Right cardiac atrium (tissue), 5 donors: Measurements from ENCODE around the gene CCDC32. TPM values are rescaled to one million over a fixed set of nuclear protein-coding genes. Genes with fewer than 3 reads are reported as not detected.
A peak's percentile ranks its signal among the peaks of the same experiment; 100 is the strongest.

ENCODE experiments used
- ATAC-seq, 2 donors: fragments of 200-7000 bp; cut with Tn5 transposase; one replicate each; pipeline versions ENCODE4 v1.8.0 to v1.9.1; 2020; ENCODE audit warnings: moderate library complexity in 2 of 2, mild to moderate bottlenecking in 1 of 2
- DNase-seq, 3 donors: peaks; one replicate each; pipeline ENCODE4 v3.0.0-alpha.2; 2020
- H3K27ac ChIP-seq: one replicate; pipeline ENCODE4 v1.5.1; 2013; ENCODE audit warnings: mild to moderate bottlenecking, low read length, control low read depth, moderate library complexity
- H3K27me3 ChIP-seq: one replicate; pipeline ENCODE4 v1.6.1; 2013; ENCODE audit not compliant: control insufficient read depth, insufficient read depth
- H3K4me1 ChIP-seq: one replicate; pipeline ENCODE4 v1.6.1; 2013; ENCODE audit warnings: low read length; ENCODE audit not compliant: control insufficient read depth, insufficient read depth
- H3K4me3 ChIP-seq: one replicate; pipeline ENCODE4 v1.5.1; 2013; ENCODE audit warnings: low read length, control low read depth
- H3K9me3 ChIP-seq: one replicate; pipeline ENCODE4 v1.6.1; 2013; ENCODE audit warnings: low read length; ENCODE audit not compliant: control insufficient read depth
- WGBS: extraction: QIAGEN DNeasy Blood & Tissue Kit; methylation state at CpG from one replicate; pipeline ENCODE4 v1.1.7; 2013; 5-methylcytosine and 5-hydroxymethylcytosine counted together
- intact Hi-C, 4 donors: fragments of 100-400 bp; cut with DNase I; formaldehyde crosslinking; loops; one replicate each; pipeline versions ENCODE4 v1.11.0 to v1.14.0; 2022 to 2023
- polyA plus RNA-seq: library from polyadenylated mRNA; stranded (reverse); fragments of 200-250 nt; gene quantifications from one replicate; pipeline ENCODE4 v1.2.3, GENCODE V29; 2013
- total RNA-seq, 4 donors: library from RNA; stranded (reverse); fragmentation: NEBNext Ultra II Directional; extraction: Animal tissue kit (Norgen Biotek cat#: 25700); gene quantifications; one replicate each; pipeline ENCODE4 v1.2.1, GENCODE V29; 2021
- donor health status: healthy with polysubstance abuse.
- donor health status: DM: no; HTN: yes; CAD: no.
- donor health status: DM: no; HTN: no; CAD: no.
- donor health status: DM: no; HTN: yes; CAD: no; lungs with severe emphysema.
- donor health status: DM: yes; HTN: yes; CAD: no.

The CCDC32 gene
- total and polyA plus RNA-seq, 5 donors = 23.1 to 33.7 (median 25.0) TPM

DNA sequence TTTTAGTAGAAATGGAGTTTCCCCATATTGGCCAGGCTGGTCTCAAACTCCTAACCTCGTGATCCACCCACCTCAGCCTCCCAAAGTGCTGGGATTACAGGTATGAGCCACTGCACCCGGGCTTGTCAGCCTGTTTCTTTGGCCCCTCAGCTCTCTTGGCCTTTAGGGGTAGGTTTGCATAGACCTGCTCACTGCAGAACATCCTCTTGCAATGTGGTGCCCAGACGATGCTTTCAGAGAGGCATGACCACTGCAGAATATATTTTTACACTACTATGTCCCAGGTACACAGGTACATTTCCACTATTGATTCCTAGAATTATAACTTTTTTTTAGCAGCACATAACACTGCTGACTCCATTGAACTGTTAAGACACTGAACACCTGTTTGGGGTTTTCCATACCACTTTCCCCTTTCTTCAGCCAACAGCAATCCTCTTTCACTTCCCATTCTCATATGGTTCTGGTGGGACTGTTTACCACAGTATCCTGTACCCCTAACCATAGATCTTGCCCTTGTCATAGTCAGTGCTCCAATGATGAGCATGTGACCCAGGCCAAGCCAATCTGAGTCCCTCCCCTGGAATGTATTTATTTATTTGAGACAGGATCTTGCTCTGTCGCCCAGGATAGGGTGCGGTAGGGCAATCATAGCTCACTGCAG is 21.1 kb downstream of the CCDC32 start:
- Histone ChIP-seq H3K9me3 (no peaks in the 10 kb centered on the region), H3K27ac (no peak overlapping the region), H3K4me3 (no peak overlapping the region), H3K27me3 (no peaks in the 10 kb centered on the region), H3K4me1 (peaks cover 2% of the 10 kb centered on the region)
- no peak for ATAC-seq
- intact Hi-C loops = no loop called here
- DNase-seq = no peak
- WGBS = 85% methylated on average over 5 of the region's 5 CpGs

DNA sequence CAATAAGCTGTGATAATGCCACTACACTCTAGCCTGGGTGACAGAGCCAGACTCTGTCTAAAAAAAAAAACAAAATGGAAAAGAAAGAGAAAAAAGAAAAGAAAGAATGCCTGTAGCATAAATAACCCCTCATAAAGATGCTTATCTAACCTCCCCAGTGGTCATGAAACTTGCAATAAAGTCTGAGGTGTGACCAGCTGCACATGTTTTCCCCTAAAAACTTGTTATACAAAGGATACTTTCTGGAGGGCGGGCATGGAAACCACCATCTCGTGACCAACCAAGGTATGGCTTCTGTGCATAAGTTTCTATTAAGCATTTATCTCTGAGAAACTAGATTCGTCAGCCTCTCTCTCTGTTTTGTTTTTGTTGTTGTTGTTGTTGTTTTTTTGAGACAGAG is 21.8 kb downstream of the CCDC32 start:
- Histone ChIP-seq H3K9me3 (no peaks in the 10 kb centered on the region), H3K4me1 (peaks cover 2% of the 10 kb centered on the region), H3K4me3 (no peak overlapping the region), H3K27me3 (no peaks in the 10 kb centered on the region), H3K27ac (no peak overlapping the region)
- no peak for DNase-seq
- intact Hi-C loops = no loop called here
- WGBS = 92% methylated on average over 3 of the region's 3 CpGs
- no peak for ATAC-seq

DNA sequence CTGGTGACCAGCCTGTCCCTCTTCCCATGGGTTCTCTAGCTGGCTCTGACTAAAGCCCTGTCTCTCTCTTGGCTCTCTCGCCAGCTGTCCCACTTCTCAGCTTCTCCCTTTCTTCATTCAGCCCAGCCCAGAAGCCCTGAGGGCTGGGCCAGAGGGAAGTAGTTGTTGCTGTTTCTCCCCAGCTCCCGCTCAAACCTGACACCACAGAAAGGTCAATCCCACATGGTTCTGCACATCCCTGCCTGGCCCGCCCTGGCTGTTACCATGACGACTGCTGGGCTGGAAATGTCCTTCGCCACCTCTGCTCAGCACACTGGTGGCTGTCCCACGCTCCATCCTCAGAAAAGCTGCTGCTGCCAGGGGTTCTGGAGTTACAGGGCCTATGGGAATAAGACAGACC is 25.9 kb downstream of the CCDC32 start:
- Histone ChIP-seq H3K4me1 (no peaks in the 10 kb centered on the region), H3K27ac (no peak overlapping the region)
- WGBS = 87% methylated on average over 6 of the region's 6 CpGs

DNA sequence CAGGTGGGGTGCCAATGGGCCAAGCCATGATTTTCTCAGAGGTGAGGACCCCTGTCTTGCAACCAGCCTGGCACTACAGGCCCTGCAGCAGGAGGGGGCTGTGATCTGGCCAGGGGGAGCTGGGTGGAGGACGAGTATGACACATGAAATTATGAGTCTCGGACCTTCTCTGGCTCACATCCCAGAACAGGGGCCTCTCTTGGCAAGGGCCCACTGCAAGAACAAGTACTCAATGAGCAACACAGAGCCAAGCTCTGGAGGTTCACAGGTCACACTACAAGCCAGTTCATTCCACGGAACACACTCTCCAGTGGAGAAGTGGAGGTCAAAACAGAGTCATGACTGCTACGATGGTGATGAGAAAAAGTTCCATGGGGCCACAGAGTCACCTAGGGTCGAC is 28.3 kb downstream of the CCDC32 start:
- H3K27me3 ChIP-seq = no peaks in the 10 kb centered on the region
- no peaks in the 10 kb centered on the region for H3K4me1 ChIP-seq
- H3K4me3 ChIP-seq = no peak overlapping the region
- intact Hi-C loops = no loop called here
- ATAC-seq = peak; percentile 34 to 40
- DNase-seq = peak in 1 of 3 donors; percentile 53
- H3K9me3 ChIP-seq = no peaks in the 10 kb centered on the region
- WGBS = 39% methylated on average over 5 of the region's 5 CpGs
- H3K27ac ChIP-seq = no peak overlapping the region

More for the DNA sequence above, 25.9 kb downstream of the CCDC32 start:
- H3K27me3 ChIP-seq = no peaks in the 10 kb centered on the region
- intact Hi-C loops = no loop called here
- no peak overlapping the region for H3K4me3 ChIP-seq
- ATAC-seq = no peak
- no peaks in the 10 kb centered on the region for H3K9me3 ChIP-seq
- DNase-seq = no peak

DNA sequence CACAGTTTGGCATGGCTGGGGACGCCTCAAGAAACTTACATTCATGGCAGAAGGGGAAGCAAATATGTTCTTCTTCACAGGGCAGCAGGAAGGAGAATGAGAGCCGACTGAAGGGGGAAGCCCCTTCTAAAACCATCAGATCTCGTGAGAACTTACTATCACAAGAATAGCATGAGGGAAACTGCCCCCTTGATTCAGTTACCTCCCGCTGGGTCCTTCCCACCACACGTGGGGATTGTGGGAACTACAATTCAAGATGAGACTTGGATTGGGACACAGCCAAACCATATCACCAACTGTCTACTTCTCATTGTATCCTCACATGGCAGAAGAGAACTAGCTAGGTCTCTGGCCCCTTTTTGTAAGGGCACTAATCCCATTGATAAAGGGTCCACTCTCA is 30.5 kb downstream of the CCDC32 start:
- ATAC-seq = no peak
- WGBS = 70% methylated on average over 5 of the region's 5 CpGs

DNA sequence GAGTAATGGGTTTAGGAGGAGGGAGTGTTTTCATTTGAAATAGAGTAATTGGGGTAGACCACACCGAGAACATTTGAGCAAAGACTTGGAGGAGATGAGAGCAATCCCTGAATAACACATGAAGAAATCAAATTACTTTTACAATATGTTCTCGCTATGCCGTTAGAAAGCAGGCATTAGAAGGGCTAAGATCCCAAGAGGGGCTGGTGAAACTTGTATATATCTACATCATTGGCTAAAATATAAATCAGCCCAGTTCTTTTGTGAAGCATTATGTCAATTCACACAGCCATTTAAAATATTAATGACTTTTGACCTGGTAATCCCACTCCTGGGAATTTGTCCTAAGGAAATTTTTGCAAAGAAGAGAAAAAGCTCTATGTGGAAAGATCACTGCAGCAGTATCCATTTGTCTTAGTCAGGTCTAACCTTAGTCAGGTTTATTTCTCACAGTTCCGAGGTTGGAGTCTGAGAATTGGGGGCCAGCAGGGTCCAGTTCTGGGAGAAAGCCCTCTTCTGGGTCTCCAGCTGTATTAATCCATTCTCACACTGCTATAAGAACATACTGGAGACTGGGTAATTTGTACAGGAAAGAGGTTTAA is 31.0 kb downstream of the CCDC32 start:
- no peak overlapping the region for H3K27ac ChIP-seq
- no peak overlapping the region for H3K4me3 ChIP-seq
- H3K4me1 ChIP-seq = no peaks in the 10 kb centered on the region
- no peaks in the 10 kb centered on the region for H3K27me3 ChIP-seq
- WGBS = 93% methylated on average over 4 of the region's 4 CpGs
- H3K9me3 ChIP-seq = no peaks in the 10 kb centered on the region
- ATAC-seq (no peak), DNase-seq (no peak)
- intact Hi-C loops = no loop called here

More for the DNA sequence above, 30.5 kb downstream of the CCDC32 start:
- intact Hi-C loops = no loop called here
- Histone ChIP-seq H3K4me1 (no peaks in the 10 kb centered on the region), H3K27ac (no peak overlapping the region), H3K4me3 (no peak overlapping the region), H3K27me3 (no peaks in the 10 kb centered on the region), H3K9me3 (no peaks in the 10 kb centered on the region)
- DNase-seq = no peak

- Histone ChIP-seq H3K27me3 (no peaks in the 10 kb centered on the region), H3K27ac (no peak overlapping the region), H3K9me3 (no peaks in the 10 kb centered on the region), H3K4me3 (no peak overlapping the region), H3K4me1 (no peaks in the 10 kb centered on the region)
- intact Hi-C loops = no loop called here
- 85% methylated on average over 6 of the region's 6 CpGs for WGBS
- no peak for DNase-seq
- no peak for ATAC-seq
Observed at GRCh38 chr15:40528801-40529200, 36.0 kb downstream of the CCDC32 start.

DNA sequence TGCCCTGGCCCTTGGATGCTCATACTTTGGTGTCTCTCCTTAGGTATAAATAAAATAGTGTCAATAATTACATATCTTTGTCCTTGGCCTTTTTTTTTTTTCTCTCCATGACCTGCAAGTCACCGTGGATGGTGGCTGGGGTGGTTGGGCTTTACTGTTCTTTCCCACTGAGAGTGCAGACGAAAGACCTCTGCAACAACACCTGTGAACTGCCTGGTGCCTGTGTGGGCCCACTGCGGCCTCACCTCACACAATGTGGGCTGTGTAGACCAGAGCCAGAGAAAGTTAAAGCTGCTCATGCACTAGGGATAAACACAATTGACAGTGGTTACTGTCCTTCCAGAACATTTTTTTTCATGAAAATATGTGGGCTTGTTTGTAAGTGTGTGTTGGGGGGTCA is 39.0 kb downstream of the CCDC32 start:
- Histone ChIP-seq H3K4me3 (no peak overlapping the region), H3K9me3 (no peaks in the 10 kb centered on the region), H3K4me1 (no peaks in the 10 kb centered on the region), H3K27ac (no peak overlapping the region), H3K27me3 (no peaks in the 10 kb centered on the region)
- no peak for ATAC-seq
- 90% methylated on average over 3 of the region's 3 CpGs for WGBS
- no peak for DNase-seq
- intact Hi-C loops = no loop called here

DNA sequence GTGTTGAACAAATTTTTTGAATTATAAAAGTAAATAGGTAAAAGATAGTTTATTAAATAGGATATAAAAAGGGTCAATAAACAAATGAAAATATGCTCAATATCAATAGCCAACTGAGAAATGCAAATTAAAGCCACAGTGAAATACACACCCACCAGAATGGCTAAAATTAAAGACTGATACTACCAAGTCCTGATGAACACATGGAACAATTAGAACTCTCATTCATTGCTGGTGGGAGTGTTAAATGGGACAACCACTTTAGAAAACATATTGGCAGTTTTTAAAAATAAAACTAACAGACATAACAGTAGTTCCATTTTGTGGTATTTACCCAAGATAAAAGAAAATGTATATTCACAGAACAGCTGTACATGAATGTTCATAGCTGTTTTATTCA is 41.2 kb downstream of the CCDC32 start:
- Histone ChIP-seq H3K9me3 (no peaks in the 10 kb centered on the region), H3K27me3 (no peaks in the 10 kb centered on the region), H3K4me1 (no peaks in the 10 kb centered on the region), H3K4me3 (no peak overlapping the region), H3K27ac (no peak overlapping the region)
- DNase-seq = no peak
- ATAC-seq = no peak
- intact Hi-C loops = loop anchor here in 1 of 4 donors (5.0 kb wide), 1 partner anchor 354 kb away; no protein-coding TSS in a partner anchor

DNA sequence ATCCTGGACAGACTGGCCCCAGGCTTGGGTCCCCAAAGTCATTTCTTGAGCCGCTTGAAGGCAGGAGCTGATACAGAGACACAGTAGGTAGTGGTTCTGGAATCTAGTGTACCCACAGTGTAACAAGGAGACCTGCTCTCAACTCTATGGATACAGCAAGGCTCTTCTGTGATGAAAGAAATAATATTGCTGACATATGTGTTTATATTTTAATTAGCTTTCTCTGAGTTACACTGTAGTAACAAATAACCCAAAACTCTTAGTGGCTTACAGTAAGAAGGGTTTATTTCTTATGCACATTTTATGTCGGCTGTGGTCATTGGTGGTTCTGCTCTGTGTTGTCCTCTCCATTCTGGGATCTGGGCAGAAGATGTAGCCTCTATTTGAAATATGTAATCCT is 48.5 kb downstream of the CCDC32 start:
- 92% methylated on average over 2 of the region's 2 CpGs for WGBS
- ATAC-seq = no peak
- no peak overlapping the region for H3K4me3 ChIP-seq
- H3K9me3 ChIP-seq = no peaks in the 10 kb centered on the region
- H3K27ac ChIP-seq = no peak overlapping the region
- intact Hi-C loops = loop anchor here in 1 of 4 donors (10.0 kb wide), 1 partner anchor 78 kb away; the partner anchor contains the start of gene KNL1
- DNase-seq = no peak
- no peaks in the 10 kb centered on the region for H3K27me3 ChIP-seq
- H3K4me1 ChIP-seq = no peaks in the 10 kb centered on the region

- H3K4me3 ChIP-seq = no peak overlapping the region
- DNase-seq = no peak
- H3K4me1 ChIP-seq = no peaks in the 10 kb centered on the region
- no peak overlapping the region for H3K27ac ChIP-seq
- no peaks in the 10 kb centered on the region for H3K27me3 ChIP-seq
- 80% methylated on average over 5 of the region's 5 CpGs for WGBS
- no peak for ATAC-seq
- H3K9me3 ChIP-seq = no peaks in the 10 kb centered on the region
- intact Hi-C loops = loop anchor here in 1 of 4 donors (10.0 kb wide), 1 partner anchor 81 kb away; the partner anchor contains the start of gene KNL1
Observed at GRCh38 chr15:40513609-40514008, 51.2 kb downstream of the CCDC32 start.
